Neuronal stem cell (in vitro differentiated cells): ENCODE measurements around the gene ROR1.
A peak's percentile ranks its signal among the peaks of the same experiment; 100 is the strongest.

ENCODE experiments used
- DNase-seq: peaks from one replicate; pipeline ENCODE4 v3.0.0-alpha.2; 2013; ENCODE audit warnings: low spot score
- H2AFZ ChIP-seq: one replicate; pipeline ENCODE4 v1.6.1; 2013; ENCODE audit warnings: mild to moderate bottlenecking, low read length, inconsistent platforms
- H2AK5ac ChIP-seq: 2 replicates; pipeline ENCODE4 v1.6.1; 2013; ENCODE audit warnings: low read depth, mild to moderate bottlenecking, inconsistent platforms, low read length, moderate library complexity, mixed read lengths
- H2BK120ac ChIP-seq: 2 replicates; pipeline ENCODE4 v1.6.1; 2013; ENCODE audit warnings: low read depth, mild to moderate bottlenecking, inconsistent platforms, low read length, moderate library complexity, mixed read lengths
- H2BK12ac ChIP-seq: one replicate; pipeline ENCODE4 v1.6.1; 2013; ENCODE audit warnings: low read length, inconsistent platforms
- H2BK15ac ChIP-seq: 2 replicates; pipeline ENCODE4 v1.6.1; 2013; ENCODE audit warnings: mild to moderate bottlenecking, low read length, inconsistent platforms, mixed read lengths
- H2BK5ac ChIP-seq: one replicate; pipeline ENCODE4 v1.6.1; 2013; ENCODE audit warnings: inconsistent platforms, mild to moderate bottlenecking, low read length, moderate library complexity
- H3K14ac ChIP-seq: one replicate; pipeline ENCODE4 v1.6.1; 2013; ENCODE audit warnings: low read length, inconsistent platforms
- H3K18ac ChIP-seq: 2 replicates; pipeline ENCODE4 v1.6.1; 2013; ENCODE audit warnings: low read length, inconsistent platforms
- H3K23ac ChIP-seq: 2 replicates; pipeline ENCODE4 v1.6.1; 2013; ENCODE audit warnings: low read depth, mild to moderate bottlenecking, mixed read lengths, low read length, inconsistent platforms; ENCODE audit not compliant: poor library complexity
- H3K27ac ChIP-seq: replicated peaks from 3 replicates; pipeline ENCODE4 v1.5.1; 2013; ENCODE audit warnings: low read length, inconsistent platforms
- H3K27me3 ChIP-seq, 3 experiments: 2 replicates each; pipeline ENCODE4 v1.6.1; 2013; ENCODE audit warnings: low read length in 3 of 3, mild to moderate bottlenecking in 2 of 3, inconsistent platforms in 1 of 3, low read depth in 1 of 3, mixed read lengths in 1 of 3, moderate library complexity in 1 of 3; ENCODE audit not compliant: control insufficient read depth in 3 of 3, insufficient read depth in 3 of 3
- H3K36me3 ChIP-seq, 2 donors: replicated peaks in 1 of 2; 2 replicates each; pipeline ENCODE4 v1.6.1; 2013; ENCODE audit warnings: low read length in 2 of 2; ENCODE audit not compliant: control insufficient read depth in 2 of 2, insufficient read depth in 2 of 2
- H3K4ac ChIP-seq: 2 replicates; pipeline ENCODE4 v1.6.1; 2013; ENCODE audit warnings: inconsistent platforms, mild to moderate bottlenecking, low read length, moderate library complexity
- H3K4me1 ChIP-seq, 2 donors: 1 replicate in 1 of 2; 2 replicates in 1 of 2; pipeline ENCODE4 v1.6.1; 2013; ENCODE audit warnings: low read length in 2 of 2, low read depth in 1 of 2; ENCODE audit not compliant: control insufficient read depth in 2 of 2, insufficient read depth in 1 of 2
- H3K4me2 ChIP-seq: one replicate; pipeline ENCODE4 v1.6.1; 2013; ENCODE audit warnings: mild to moderate bottlenecking, low read length, inconsistent platforms; ENCODE audit not compliant: insufficient read depth, poor library complexity, severe bottlenecking
- H3K4me3 ChIP-seq, 2 donors: 2 replicates each; pipeline ENCODE4 v1.5.1; 2013; ENCODE audit warnings: low read length in 2 of 2, mild to moderate bottlenecking in 2 of 2, inconsistent platforms in 1 of 2, moderate library complexity in 1 of 2
- H3K79me1 ChIP-seq: one replicate; pipeline ENCODE4 v1.6.1; 2013; ENCODE audit warnings: low read depth, mild to moderate bottlenecking, inconsistent platforms, low read length, moderate library complexity
- H3K9ac ChIP-seq: one replicate; pipeline ENCODE4 v1.6.1; 2013; ENCODE audit warnings: mild to moderate bottlenecking, low read depth, low read length, inconsistent platforms; ENCODE audit not compliant: poor library complexity
- H3K9me3 ChIP-seq, 2 donors: replicated peaks in 1 of 2; 2 replicates each; pipeline versions ENCODE3 to v1.6.1; 2013; ENCODE audit warnings: low read length in 2 of 2, mild to moderate bottlenecking in 2 of 2, inconsistent platforms in 1 of 2, low read depth in 1 of 2, mixed read lengths in 1 of 2, moderate library complexity in 1 of 2; ENCODE audit not compliant: control insufficient read depth in 2 of 2, insufficient read depth in 1 of 2
- H4K8ac ChIP-seq: one replicate; pipeline ENCODE4 v1.6.1; 2013; ENCODE audit warnings: low read depth, mild to moderate bottlenecking, inconsistent platforms, low read length, moderate library complexity
- H4K91ac ChIP-seq: one replicate; pipeline ENCODE4 v1.6.1; 2013; ENCODE audit warnings: low read length, low read depth, mild to moderate bottlenecking, inconsistent platforms; ENCODE audit not compliant: poor library complexity
- WGBS, 2 donors: extraction: QIAGEN DNeasy Blood & Tissue Kit; methylation state at CpG; one replicate each; pipeline ENCODE4 v1.1.7; 2013; ENCODE audit warnings: missing lambda C conversion rate in 2 of 2, mixed read lengths in 1 of 2; ENCODE audit not compliant: insufficient read length in 2 of 2, insufficient replicate concordance in 1 of 2; ENCODE audit errors: extremely low coverage in 2 of 2; 5-methylcytosine and 5-hydroxymethylcytosine counted together

The ROR1 gene

DNA sequence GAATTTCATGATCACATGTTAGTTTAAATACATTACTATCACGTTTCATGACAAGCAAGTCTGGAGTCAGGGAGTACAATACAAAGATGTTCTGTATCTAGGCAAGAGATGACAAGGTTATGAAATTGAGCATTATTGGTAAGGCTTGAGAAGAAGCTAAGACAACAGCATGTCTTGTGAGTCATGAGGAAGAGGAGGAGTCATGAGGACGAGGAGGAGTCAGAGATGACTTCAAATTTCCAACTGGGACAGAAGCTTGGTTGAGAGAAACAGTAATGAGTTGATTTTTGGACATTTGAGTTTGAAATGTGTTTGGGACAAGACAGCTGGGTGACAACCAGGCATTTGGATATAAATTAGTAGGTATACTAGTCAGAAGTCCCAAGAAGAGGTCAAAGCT is 425.3 kb downstream of the ROR1 start:
- H3K4me2 ChIP-seq: no peak overlapping the region
- no peak overlapping the region for H3K18ac ChIP-seq
- no peaks in the 10 kb centered on the region for H3K4me1 ChIP-seq
- no peak overlapping the region for H2AK5ac ChIP-seq
- H3K4ac ChIP-seq: no peak overlapping the region
- WGBS, 2 donors: no CpG with 5 or more reads among the region's 2 CpGs
- no peak for DNase-seq
- no peaks in the 10 kb centered on the region for H3K36me3 ChIP-seq
- no peak overlapping the region for H2AFZ ChIP-seq
- no peak overlapping the region for H2BK15ac ChIP-seq
- no peak overlapping the region for H3K9ac ChIP-seq
- no peak overlapping the region for H3K27ac ChIP-seq
- H2BK5ac ChIP-seq: no peak overlapping the region
- H3K23ac ChIP-seq: no peak overlapping the region
- H4K8ac ChIP-seq: no peak overlapping the region
- no peak overlapping the region for H3K14ac ChIP-seq
- no peak overlapping the region for H3K4me3 ChIP-seq
- H3K9me3 ChIP-seq: no peaks in the 10 kb centered on the region
- H2BK120ac ChIP-seq: no peak overlapping the region
- H3K27me3 ChIP-seq: peaks cover 0 to 15% (median 0%) of the 10 kb centered on the region in 3 experiments
- H3K79me1 ChIP-seq: no peaks in the 10 kb centered on the region
- H2BK12ac ChIP-seq: no peak overlapping the region
- no peak overlapping the region for H4K91ac ChIP-seq

DNA sequence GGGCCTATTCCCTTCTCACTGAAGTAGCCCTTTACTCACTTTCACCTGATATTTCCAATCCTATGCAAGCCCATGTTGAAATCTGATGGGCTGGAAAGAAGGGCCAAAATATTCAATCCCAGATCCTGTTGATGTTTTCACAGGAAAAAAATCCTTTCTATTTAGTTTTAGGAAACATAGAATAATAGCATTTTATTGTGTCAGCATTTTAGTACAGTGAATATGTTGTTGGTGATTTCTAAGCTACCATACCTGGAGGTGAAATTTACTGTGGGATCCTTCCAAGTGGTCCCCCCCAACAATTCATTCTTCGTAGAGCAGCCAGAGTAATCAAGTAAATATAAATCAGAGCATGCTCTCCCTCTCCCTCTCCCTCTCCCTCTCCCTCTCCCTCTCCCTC is 426.2 kb downstream of the ROR1 start:
- Histone ChIP-seq H3K23ac (no peak overlapping the region), H3K4me1 (no peaks in the 10 kb centered on the region), H3K18ac (no peak overlapping the region), H2AFZ (no peak overlapping the region), H3K9me3 (no peaks in the 10 kb centered on the region), H4K91ac (no peak overlapping the region), H3K4ac (no peak overlapping the region), H3K27ac (no peak overlapping the region), H2BK5ac (no peak overlapping the region), H2BK15ac (no peak overlapping the region), H2BK12ac (no peak overlapping the region), H3K79me1 (no peaks in the 10 kb centered on the region), H3K14ac (no peak overlapping the region), H2AK5ac (no peak overlapping the region), H3K9ac (no peak overlapping the region), H3K36me3 (no peaks in the 10 kb centered on the region), H4K8ac (no peak overlapping the region), H3K4me3 (no peak overlapping the region), H2BK120ac (no peak overlapping the region), H3K4me2 (no peak overlapping the region), H3K27me3 (peaks cover 0 to 6% (median 0%) of the 10 kb centered on the region in 3 experiments)
- WGBS, 2 donors: no CpG with 5 or more reads among the region's 1 CpG
- no peak for DNase-seq

DNA sequence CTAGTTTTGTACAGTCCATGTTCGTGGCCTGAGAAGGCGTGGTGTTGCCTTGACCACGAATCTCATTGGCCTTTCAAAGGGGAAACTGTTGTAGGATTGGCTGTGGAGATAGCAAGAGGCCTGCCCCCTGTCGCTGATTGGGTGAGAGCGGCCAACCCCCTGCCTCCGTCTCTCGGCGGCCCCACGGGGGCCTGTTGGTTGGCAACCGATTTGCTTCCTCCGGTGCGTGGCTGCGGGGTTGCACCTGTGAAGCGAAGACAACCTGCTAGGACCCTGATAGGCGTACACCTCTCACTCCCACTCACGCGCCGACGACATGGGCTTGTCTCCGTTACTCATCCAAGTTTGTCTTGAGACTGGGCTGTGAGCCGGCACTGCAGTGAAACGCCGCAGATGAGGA is 429.6 kb downstream of the ROR1 start, which contains the start of gene UBE2U:
Gene UBE2U (plus strand): TSS at position 204 of the 400 bp plus-strand sequence. CDS start 428 bp downstream, outside the sequence.
- H3K9me3 ChIP-seq: no peaks in the 10 kb centered on the region
- H3K18ac ChIP-seq: peak within 1 kb of the TSS; percentile 15
- no peak within 1 kb of the TSS for H3K4ac ChIP-seq
- no peak within 1 kb of the TSS for H4K8ac ChIP-seq
- no peak within 1 kb of the TSS for H2BK120ac ChIP-seq
- no peaks in the 10 kb centered on the region for H3K36me3 ChIP-seq
- no peak within 1 kb of the TSS for H2AK5ac ChIP-seq
- no peak within 1 kb of the TSS for H3K23ac ChIP-seq
- H3K14ac ChIP-seq: no peak within 1 kb of the TSS
- no peak within 1 kb of the TSS for H3K27ac ChIP-seq
- H3K27me3 ChIP-seq: no peaks in the 10 kb centered on the region
- no peak within 1 kb of the TSS for H3K4me2 ChIP-seq
- H3K4me3 ChIP-seq: no peak within 1 kb of the TSS
- no peak within 1 kb of the TSS for H2AFZ ChIP-seq
- H3K4me1 ChIP-seq: no peaks in the 10 kb centered on the region
- H2BK12ac ChIP-seq: no peak within 1 kb of the TSS
- H2BK15ac ChIP-seq: no peak within 1 kb of the TSS
- no peak within 1 kb of the TSS for H4K91ac ChIP-seq
- DNase-seq: no peak
- no peak within 1 kb of the TSS for H3K9ac ChIP-seq
- WGBS, 2 donors: no CpG with 5 or more reads among the region's 23 CpGs
- H3K79me1 ChIP-seq: no peaks in the 10 kb centered on the region
- H2BK5ac ChIP-seq: no peak within 1 kb of the TSS

DNA sequence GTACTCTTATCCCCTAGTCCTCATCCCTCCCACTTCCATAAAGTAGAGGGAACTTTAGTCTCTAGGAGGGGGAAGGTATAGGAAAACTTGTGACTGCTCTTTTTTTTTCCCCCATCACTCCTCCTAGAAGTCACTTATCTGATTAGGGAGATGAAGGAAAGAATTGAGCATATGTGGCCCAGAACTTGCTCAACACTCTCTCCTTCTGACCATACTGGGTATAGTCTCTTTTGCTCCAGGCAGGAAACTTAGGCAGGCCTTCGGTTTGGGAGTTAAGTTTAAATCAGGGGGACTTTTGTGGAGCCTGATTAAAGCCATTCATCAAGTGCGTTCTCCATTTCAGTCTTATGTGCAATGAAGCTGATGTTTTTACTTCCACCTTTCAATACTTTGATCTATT is 435.4 kb downstream of the ROR1 start:
- Histone ChIP-seq H3K79me1 (no peaks in the 10 kb centered on the region), H2BK12ac (no peak overlapping the region), H3K4me1 (no peaks in the 10 kb centered on the region), H3K4ac (no peak overlapping the region), H3K14ac (no peak overlapping the region), H3K27ac (no peak overlapping the region), H3K9ac (no peak overlapping the region), H4K8ac (no peak overlapping the region), H2BK5ac (no peak overlapping the region), H2BK120ac (no peak overlapping the region), H2BK15ac (no peak overlapping the region), H3K36me3 (no peaks in the 10 kb centered on the region), H3K27me3 (no peaks in the 10 kb centered on the region), H3K18ac (no peak overlapping the region), H4K91ac (no peak overlapping the region), H2AK5ac (no peak overlapping the region), H3K23ac (no peak overlapping the region), H3K4me2 (no peak overlapping the region), H3K9me3 (no peaks in the 10 kb centered on the region), H2AFZ (no peak overlapping the region), H3K4me3 (no peak overlapping the region)
- DNase-seq: no peak
- no CpG with 5 or more reads among the region's 2 CpGs for WGBS, 2 donors
